MCF 10A (cell line): ENCODE measurements around the gene FUOM. TPM values are rescaled to one million over a fixed set of nuclear protein-coding genes. Genes with fewer than 3 reads are reported as not detected.

ENCODE experiments used
- BruUV-seq: library from RNA; stranded (reverse); fragments of 400-500 nt; replicated peaks from 2 replicates; lab custom pipeline; 2021; lab: Mats Ljungman, UMichigan
- CTCF ChIA-PET: fragments of 300-600 bp; sonication (Branson Sonifier 250); formaldehyde crosslinking; extraction: SDS; loops from one replicate; lab custom pipeline; 2021; ENCODE audit warnings: antibody characterized with exemption, inconsistent platforms; lab: Yijun Ruan, JAX
- POLR2A ChIA-PET: fragments of 300-600, 350-650 bp; sonication (Branson Sonifier 250); formaldehyde crosslinking; extraction: SDS; loops from one replicate; lab custom pipeline; 2020; ENCODE audit warnings: antibody characterized with exemption, inconsistent platforms; lab: Yijun Ruan, JAX
- DNase-seq: peaks from one replicate; pipeline ENCODE4 v3.0.0-alpha.2; 2018; ENCODE audit not compliant: unreplicated experiment
- H3K27ac Mint-ChIP-seq: one replicate; pipeline ENCODE4 v1.8.0; 2022; ENCODE audit warnings: mild to moderate bottlenecking, low read depth, mixed read lengths; ENCODE audit not compliant: unreplicated experiment
- H3K27me3 Mint-ChIP-seq: one replicate; pipeline ENCODE4 v1.8.0; 2022; ENCODE audit warnings: mixed read lengths; ENCODE audit not compliant: insufficient read depth, unreplicated experiment
- H3K36me3 Mint-ChIP-seq: one replicate; pipeline ENCODE4 v1.8.0; 2022; ENCODE audit warnings: mild to moderate bottlenecking, moderate library complexity, mixed read lengths; ENCODE audit not compliant: insufficient read depth, unreplicated experiment
- H3K4me1 Mint-ChIP-seq: one replicate; pipeline ENCODE4 v1.8.0; 2022; ENCODE audit warnings: mixed read lengths; ENCODE audit not compliant: insufficient read depth, unreplicated experiment
- H3K4me3 Mint-ChIP-seq: one replicate; pipeline ENCODE4 v1.8.0; 2022; ENCODE audit warnings: mild to moderate bottlenecking, moderate library complexity, mixed read lengths; ENCODE audit not compliant: unreplicated experiment
- H3K9me3 Mint-ChIP-seq: one replicate; pipeline ENCODE4 v1.8.0; 2022; ENCODE audit warnings: mixed read lengths; ENCODE audit not compliant: unreplicated experiment
- CTCF ChIP-seq: fragments of 200-600 bp; IDR thresholded peaks from one replicate; pipeline ENCODE4 v1.8.0; 2022; ENCODE audit warnings: antibody characterized with exemption, mild to moderate bottlenecking; ENCODE audit not compliant: unreplicated experiment
- intact Hi-C: fragments of 100-400 bp; cut with micrococcal nuclease; formaldehyde crosslinking; loops from 2 replicates; pipeline ENCODE4 v1.14.1; 2022
- total RNA-seq: library from RNA; stranded (reverse); gene quantifications from 2 replicates; pipeline ENCODE4 v1.2.3, GENCODE V29; 2022

Gene FUOM
- total RNA-seq, 1 experiment from 2014 or later, result 22.6 TPM

GRCh38 chr10:133308421-133309099 lies 49.3 kb downstream of the FUOM start, which contains the start of the genes TUBGCP2 and ZNF511:
TUBGCP2 (minus strand) TSS chr10:133308872; CDS start chr10:133302941, 5,931 bp downstream.
ZNF511 (plus strand) TSS chr10:133308914; CDS start chr10:133308944, 30 bp downstream.
- Mint-ChIP-seq H3K27me3 (no peaks in the 10 kb centered on the region), H3K36me3 (peaks cover 27% of the 10 kb centered on the region), H3K4me3 (peak within 1 kb of the TSS; percentile 98), H3K27ac (peak within 1 kb of the TSS; percentile 100), H3K4me1 (peaks cover 18% of the 10 kb centered on the region), H3K9me3 (no peaks in the 10 kb centered on the region)
- TF ChIP-seq CTCF, result no peak
- DNase-seq, result peak; percentile 71
- intact Hi-C loops, result loop anchor here (1.0 to 5.0 kb wide), 3 partner anchors 49 to 406 kb away; no protein-coding TSS in a partner anchor
- ChIA-PET CTCF (interaction anchor here (0.5 to 2.2 kb wide), 16 partner anchors 10 to 405 kb away, joined by 3 to 14 read pairs (median 6); partner anchors contain the start of gene ECHS1), POLR2A (interaction anchor here (0.5 to 2.1 kb wide), 10 partner anchors 16 to 988 kb away, joined by 3 to 13 read pairs (median 3); no protein-coding TSS in a partner anchor)
- BruUV-seq, result TSS peak; percentile 46

GRCh38 chr10:133307776-133308420 lies 49.9 kb downstream of the FUOM start:
- intact Hi-C loops, result loop anchor here (1.0 to 5.0 kb wide), 3 partner anchors 30 to 406 kb away; no protein-coding TSS in a partner anchor
- Mint-ChIP-seq H3K4me1 (peaks cover 18% of the 10 kb centered on the region), H3K36me3 (peaks cover 28% of the 10 kb centered on the region), H3K27ac (peak overlapping the region; percentile 100), H3K4me3 (peak overlapping the region; percentile 98), H3K27me3 (no peaks in the 10 kb centered on the region), H3K9me3 (no peaks in the 10 kb centered on the region)
- ChIA-PET POLR2A (interaction anchor here (0.5 to 2.1 kb wide), 13 partner anchors 9 to 988 kb away, joined by 3 to 13 read pairs (median 3); no protein-coding TSS in a partner anchor), CTCF (interaction anchor here (0.5 to 2.2 kb wide), 20 partner anchors 9 to 404 kb away, joined by 3 to 14 read pairs (median 6); partner anchors contain the start of gene ECHS1)
- no TSS peak for BruUV-seq
- peak; percentile 74 for TF ChIP-seq CTCF
- DNase-seq, result peak; percentile 83

DNA sequence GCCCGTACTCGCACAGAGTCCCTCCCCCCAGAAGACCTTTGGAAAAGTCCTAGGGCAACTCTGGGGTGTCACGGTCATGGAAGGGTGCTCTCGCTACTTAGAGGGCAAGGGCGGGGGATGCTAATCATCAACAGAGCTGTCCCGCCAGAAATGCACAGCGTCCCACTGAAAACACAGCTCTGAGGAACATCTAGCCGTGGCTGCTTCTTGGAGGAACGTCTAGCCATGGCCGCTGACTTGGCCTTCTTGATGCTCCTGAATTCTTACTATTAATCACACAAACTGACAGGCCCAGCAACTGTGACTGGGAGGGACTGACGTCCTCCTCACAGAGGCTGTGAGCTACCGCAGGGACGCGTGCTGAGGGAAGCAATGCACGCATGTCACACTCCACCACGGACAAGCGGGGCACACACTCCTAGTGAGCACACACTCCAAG lies 50.9 kb downstream of the FUOM start:
- H3K4me3 Mint-ChIP-seq, result peak overlapping the region; percentile 98
- H3K36me3 Mint-ChIP-seq, result peaks cover 35% of the 10 kb centered on the region
- ChIA-PET POLR2A (interaction anchor here (0.9 to 1.6 kb wide), 6 partner anchors 8 to 49 kb away, joined by 3 to 6 read pairs (median 4); no protein-coding TSS in a partner anchor), CTCF (interaction anchor here (0.7 to 2.2 kb wide), 19 partner anchors 8 to 956 kb away, joined by 3 to 14 read pairs (median 6); partner anchors contain the start of gene ECHS1)
- no peaks in the 10 kb centered on the region for H3K27me3 Mint-ChIP-seq
- peak overlapping the region; percentile 100 for H3K27ac Mint-ChIP-seq
- TF ChIP-seq CTCF, result no peak
- intact Hi-C loops, result loop anchor here (1.0 to 5.0 kb wide), 3 partner anchors 29 to 405 kb away; no protein-coding TSS in a partner anchor
- no peak for DNase-seq
- H3K4me1 Mint-ChIP-seq, result peaks cover 18% of the 10 kb centered on the region
- no TSS peak for BruUV-seq
- no peaks in the 10 kb centered on the region for H3K9me3 Mint-ChIP-seq
